Measurements from ENCODE around the gene PRR5L.
"Not testable (repeated sequence)": the region's sequence is repeated elsewhere in the genome, so short reads cannot be mapped to it uniquely, and the experiment has no call there.

Gene PRR5L

GRCh38 chr11:36475192-36475591, 179.1 kb downstream of the PRR5L start:
- no peak for DNase-seq
- Histone ChIP-seq H3K9me3 (ENCODE audit: severe bottlenecking) (no peaks in the 10 kb centered on the region), H3K27me3 (ENCODE audit: insufficient read depth, low read depth, severe bottlenecking) (no peaks in the 10 kb centered on the region), H3K4me3 (ENCODE audit: low read depth, low read length) (no peak overlapping the region), H3K27ac (no peak overlapping the region), H3K36me3 (no peaks in the 10 kb centered on the region)
- TF ChIP-seq CTCF (IDR thresholded peaks at IDR 0.05; ENCODE audit: low read depth, low read length) = no peak

- DNase-seq = peak; percentile 58
- Histone ChIP-seq H3K36me3 (no peaks in the 10 kb centered on the region), H3K27me3 (ENCODE audit: insufficient read depth, low read depth, severe bottlenecking) (no peaks in the 10 kb centered on the region), H3K4me3 (ENCODE audit: low read depth, low read length) (no peak overlapping the region), H3K9me3 (ENCODE audit: severe bottlenecking) (no peaks in the 10 kb centered on the region), H3K27ac (no peak overlapping the region)
- peak; percentile 65; the same call in 1 of the 2 replicates for TF ChIP-seq CTCF (IDR thresholded peaks at IDR 0.05; ENCODE audit: low read depth, low read length)
Measured at GRCh38 chr11:36478700-36479329, 182.7 kb downstream of the PRR5L start.

- no peaks in the 10 kb centered on the region for H3K27me3 ChIP-seq (ENCODE audit: insufficient read depth, low read depth, severe bottlenecking)
- DNase-seq = no peak
- H3K4me3 ChIP-seq (ENCODE audit: low read depth, low read length) = no peak overlapping the region
- H3K36me3 ChIP-seq = no peaks in the 10 kb centered on the region; the same call in 1 of the 2 replicates
- no peaks in the 10 kb centered on the region for H3K9me3 ChIP-seq (ENCODE audit: severe bottlenecking)
- no peak for TF ChIP-seq CTCF (IDR thresholded peaks at IDR 0.05; ENCODE audit: low read depth, low read length)
- no peak overlapping the region for H3K27ac ChIP-seq
Measured at GRCh38 chr11:36480833-36481232, 184.7 kb downstream of the PRR5L start.

- not testable (repeated sequence) for DNase-seq; H3K27me3 ChIP-seq (ENCODE audit: insufficient read depth, low read depth, severe bottlenecking); H3K9me3 ChIP-seq (ENCODE audit: severe bottlenecking); H3K27ac ChIP-seq; H3K36me3 ChIP-seq; H3K4me3 ChIP-seq (ENCODE audit: low read depth, low read length)
Measured at GRCh38 chr11:36483042-36483441, 187.0 kb downstream of the PRR5L start.

GRCh38 chr11:36485298-36486002, 189.4 kb downstream of the PRR5L start:
- H3K27ac ChIP-seq = no peak overlapping the region
- DNase-seq = no peak

More at GRCh38 chr11:36485298-36486002, 189.4 kb downstream of the PRR5L start:
- no peaks in the 10 kb centered on the region for H3K27me3 ChIP-seq (ENCODE audit: insufficient read depth, low read depth, severe bottlenecking)
- H3K4me3 ChIP-seq (ENCODE audit: low read depth, low read length) = no peak overlapping the region
- no peak for TF ChIP-seq CTCF (IDR thresholded peaks at IDR 0.05; ENCODE audit: low read depth, low read length)
- H3K9me3 ChIP-seq (ENCODE audit: severe bottlenecking) = no peaks in the 10 kb centered on the region
- peaks cover 9% of the 10 kb centered on the region for H3K36me3 ChIP-seq

All from WERI-Rb-1 (cell line).